GM12878 (cell line): ENCODE results near the gene RUFY2. TPM values are rescaled to one million over a fixed set of nuclear protein-coding genes. Genes with fewer than 3 reads are reported as not detected.

Source experiments
- ATAC-seq: fragments of 200-7000 bp; cut with Tn5 transposase; 3 replicates; pipeline ENCODE4 v1.9.1; 2020; ENCODE audit warnings: mild to moderate bottlenecking, moderate library complexity
- BruUV-seq: library from RNA; stranded (reverse); fragments of 400-500 nt; replicated peaks from 2 replicates; lab custom pipeline; 2021; lab: Mats Ljungman, UMichigan
- CTCF ChIA-PET: fragments of 300-600 bp; sonication (Branson Sonifier 250); formaldehyde crosslinking; extraction: SDS; loops from one replicate; lab custom pipeline; 2021; ENCODE audit warnings: inconsistent platforms; lab: Yijun Ruan, JAX
- POLR2A ChIA-PET: fragments of 350-600 bp; formaldehyde crosslinking; extraction: SDS; loops from one replicate; lab custom pipeline; 2021; ENCODE audit warnings: inconsistent platforms; lab: Charles Lee
- RAD21 ChIA-PET: fragments of 300-600 bp; sonication (Branson Sonifier 250); formaldehyde crosslinking; loops from one replicate; lab custom pipeline; 2023; ENCODE audit warnings: antibody characterized with exemption; ENCODE audit not compliant: unreplicated experiment; lab: Charles Lee
- SMC1A ChIA-PET: fragments of 300-600 bp; sonication (Branson Sonifier 250); formaldehyde crosslinking; loops from one replicate; lab custom pipeline; 2023; ENCODE audit not compliant: unreplicated experiment, uncharacterized antibody; lab: Charles Lee
- DNase-seq: peaks from one replicate; pipeline ENCODE4 v3.0.0-alpha.2; 2011; ENCODE audit warnings: low read depth, low spot score
- FAIRE-seq: peaks from 3 replicates; lab custom pipeline; 2011; peaks lifted over from hg19 to GRCh38; lab: Jason Lieb, UNC
- H2AFZ ChIP-seq: 2 replicates; pipeline ENCODE4 v1.6.0; 2011; ENCODE audit warnings: low read depth, low read length, control low read depth; ENCODE audit not compliant: control insufficient read depth
- H3K27ac ChIP-seq: 2 replicates; pipeline ENCODE4 v1.5.1; 2011; ENCODE audit warnings: control low read depth; ENCODE audit not compliant: control insufficient read depth, insufficient read depth
- H3K27me3 ChIP-seq, 2 experiments: replicated peaks in 1 of 2; 2 replicates each; pipeline versions ENCODE4 v1.6.0 to v1.6.1; 2011; ENCODE audit warnings: low read length in 1 of 2; ENCODE audit not compliant: control insufficient read depth in 2 of 2, insufficient read depth in 2 of 2
- H3K36me3 ChIP-seq, 2 experiments: 2 replicates each; pipeline ENCODE4 v1.5.1; 2011; ENCODE audit warnings: low read length in 1 of 2; ENCODE audit not compliant: control insufficient read depth in 2 of 2, insufficient read depth in 2 of 2
- H3K4me1 ChIP-seq: 2 replicates; pipeline ENCODE4 v1.6.1; 2011; ENCODE audit warnings: mild to moderate bottlenecking, low read length, moderate library complexity, mixed read lengths; ENCODE audit not compliant: control insufficient read depth, insufficient read depth
- H3K4me2 ChIP-seq: 2 replicates; pipeline ENCODE4 v1.6.0; 2011; ENCODE audit warnings: control low read depth; ENCODE audit not compliant: control insufficient read depth, insufficient read depth
- H3K4me3 ChIP-seq: fragments of 200-600 bp; sonication (generic); 2 replicates; pipeline ENCODE4 v1.5.1; 2016
- H3K79me2 ChIP-seq: 2 replicates; pipeline ENCODE4 v1.6.0; 2011; ENCODE audit warnings: low read length; ENCODE audit not compliant: control insufficient read depth, insufficient read depth
- H3K9ac ChIP-seq: 2 replicates; pipeline ENCODE4 v1.8.0; 2011; ENCODE audit warnings: low read length, control low read depth, mixed read lengths; ENCODE audit not compliant: control insufficient read depth, insufficient read depth
- H3K9me3 ChIP-seq: replicated peaks from 3 replicates; pipeline ENCODE4 v1.5.1; 2011; ENCODE audit warnings: mild to moderate bottlenecking, low read length; ENCODE audit not compliant: control insufficient read depth, insufficient read depth
- H4K20me1 ChIP-seq: 2 replicates; pipeline ENCODE4 v1.6.0; 2011; ENCODE audit not compliant: control insufficient read depth, insufficient read depth
- NFYA ChIP-seq: IDR thresholded peaks from 2 replicates; pipeline ENCODE4 v1.6.1; 2011; ENCODE audit warnings: low read depth, mild to moderate bottlenecking, low read length, improper control_type of control experiment, borderline replicate concordance
- RCOR1 ChIP-seq: conservative IDR thresholded peaks from 2 replicates; pipeline ENCODE4 v1.6.1; 2012; ENCODE audit warnings: low read depth, low read length, improper control_type of control experiment
- SPI1 ChIP-seq: IDR thresholded peaks from 2 replicates; pipeline ENCODE4 v1.6.1; 2011; ENCODE audit warnings: low read depth, mild to moderate bottlenecking, low read length, moderate library complexity, borderline replicate concordance; ENCODE audit not compliant: insufficient read depth
- ZZZ3 ChIP-seq: IDR thresholded peaks from 2 replicates; pipeline ENCODE4 v1.6.1; 2011; ENCODE audit warnings: low read depth; ENCODE audit not compliant: control insufficient read depth, insufficient read length
- WGBS: methylation state at CpG from one replicate; pipeline ENCODE4 v1.1.6; 2016; ENCODE audit warnings: low lambda C conversion rate; ENCODE audit not compliant: insufficient replicate concordance, insufficient coverage; ENCODE audit errors: missing lambda C conversion rate; 5-methylcytosine and 5-hydroxymethylcytosine counted together
- in situ Hi-C: fragments of 300-500 bp; cut with MboI; formaldehyde crosslinking; loops from 9 replicates; pipeline ENCODE4 v1.14.3; 2018; ENCODE audit warnings: mixed read lengths
- intact Hi-C: fragments of 100-400 bp; cut with micrococcal nuclease; formaldehyde crosslinking; loops from one replicate; pipeline ENCODE4 v1.14.2; 2022; ENCODE audit not compliant: unreplicated experiment
- polyA plus RNA-seq, 11 experiments: library from polyadenylated mRNA; depleted of rRNA in 4 of 11; unstranded in 6 of 11; stranded (reverse) in 5 of 11; fragments of >200 nt; fragmentation: Nextera tagmentation in 4 of 11; fragmentation: Illumina TruSeq in 1 of 11; extraction: Ambion mirVana in 4 of 11; extraction: Trizol in 1 of 11; gene quantifications; 1 replicate in 1 of 11; 2 replicates in 10 of 11; pipeline versions ENCODE4 v1.2.1 to v1.2.3, GENCODE V29; 2011 to 2016; ENCODE audit warnings: inconsistent platforms in 2 of 11, missing spikeins in 2 of 11, low read depth in 1 of 11
- total RNA-seq, 4 experiments: library from RNA; depleted of rRNA in 3 of 4; stranded (reverse); fragments of >200 nt in 3 of 4; fragmentation: Illumina TruSeq in 1 of 4; extraction: Trizol in 1 of 4; gene quantifications; 2 replicates each; pipeline versions ENCODE4 v1.2.1 to v1.2.3, GENCODE V29; 2013 to 2021
- TF ChIP-seq, protein P1 (sequence below): fragments of 450-650 bp; IDR thresholded peaks from 2 replicates; pipeline ENCODE4 v1.6.1; 2017; ENCODE audit warnings: mild to moderate bottlenecking, moderate library complexity
- TF ChIP-seq, protein P2 (sequence below): fragments of 450-650 bp; IDR thresholded peaks from 2 replicates; pipeline ENCODE4 v1.6.1; 2016; ENCODE audit warnings: mild to moderate bottlenecking, moderate library complexity, borderline replicate concordance
- TF ChIP-seq, protein P3 (sequence below): fragments of 450-650 bp; formaldehyde crosslinking; IDR thresholded peaks from 2 replicates; pipeline ENCODE4 v1.4.0; 2020; ENCODE audit warnings: mild to moderate bottlenecking, moderate library complexity

RUFY2 gene
- total and polyA plus RNA-seq, 10 of the 15 experiments (the other 5 are each of a cell fraction or from before 2014, with no cell fraction given): 1.7 to 8.4 (median 5.8) TPM

GRCh38 chr10:68364101-68364886 lies 42.8 kb downstream of the RUFY2 start:
- H3K79me2 ChIP-seq: no peaks in the 10 kb centered on the region
- no peak for ATAC-seq
- H3K9me3 ChIP-seq: no peaks in the 10 kb centered on the region
- 3% methylated on average over 3 of the region's 3 CpGs for WGBS
- FAIRE-seq: no peak
- no peak overlapping the region for H3K27ac ChIP-seq
- no peak overlapping the region for H3K4me3 ChIP-seq
- H3K4me1 ChIP-seq: no peaks in the 10 kb centered on the region
- H3K4me2 ChIP-seq: no peak overlapping the region
- ChIA-PET POLR2A (interaction anchor here (0.8 to 1.1 kb wide), 2 partner anchors 8 to 31 kb away, joined by 3 to 7 read pairs; no protein-coding TSS in a partner anchor), CTCF (interaction anchor here (3.0 kb wide), 1 partner anchor 16 kb away, joined by 11 read pairs; no protein-coding TSS in a partner anchor), RAD21 (no interaction called here), SMC1A (interaction anchor here (1.5 to 3.1 kb wide), 2 partner anchors 8 to 16 kb away, joined by 5 to 10 read pairs; no protein-coding TSS in a partner anchor)
- no peaks in the 10 kb centered on the region for H4K20me1 ChIP-seq
- no peak for DNase-seq
- no peak overlapping the region for H2AFZ ChIP-seq
- BruUV-seq: no TSS peak
- in situ Hi-C loops: no loop called here
- intact Hi-C loops: no loop called here
- no peak overlapping the region for H3K9ac ChIP-seq
- H3K36me3 ChIP-seq: no peaks in the 10 kb centered on the region
- no peaks in the 10 kb centered on the region for H3K27me3 ChIP-seq
- TF ChIP-seq RCOR1 (no peak), NFYA (no peak), ZZZ3 (no peak), SPI1 (no peak)
- TF ChIP-seq, protein P1, sequence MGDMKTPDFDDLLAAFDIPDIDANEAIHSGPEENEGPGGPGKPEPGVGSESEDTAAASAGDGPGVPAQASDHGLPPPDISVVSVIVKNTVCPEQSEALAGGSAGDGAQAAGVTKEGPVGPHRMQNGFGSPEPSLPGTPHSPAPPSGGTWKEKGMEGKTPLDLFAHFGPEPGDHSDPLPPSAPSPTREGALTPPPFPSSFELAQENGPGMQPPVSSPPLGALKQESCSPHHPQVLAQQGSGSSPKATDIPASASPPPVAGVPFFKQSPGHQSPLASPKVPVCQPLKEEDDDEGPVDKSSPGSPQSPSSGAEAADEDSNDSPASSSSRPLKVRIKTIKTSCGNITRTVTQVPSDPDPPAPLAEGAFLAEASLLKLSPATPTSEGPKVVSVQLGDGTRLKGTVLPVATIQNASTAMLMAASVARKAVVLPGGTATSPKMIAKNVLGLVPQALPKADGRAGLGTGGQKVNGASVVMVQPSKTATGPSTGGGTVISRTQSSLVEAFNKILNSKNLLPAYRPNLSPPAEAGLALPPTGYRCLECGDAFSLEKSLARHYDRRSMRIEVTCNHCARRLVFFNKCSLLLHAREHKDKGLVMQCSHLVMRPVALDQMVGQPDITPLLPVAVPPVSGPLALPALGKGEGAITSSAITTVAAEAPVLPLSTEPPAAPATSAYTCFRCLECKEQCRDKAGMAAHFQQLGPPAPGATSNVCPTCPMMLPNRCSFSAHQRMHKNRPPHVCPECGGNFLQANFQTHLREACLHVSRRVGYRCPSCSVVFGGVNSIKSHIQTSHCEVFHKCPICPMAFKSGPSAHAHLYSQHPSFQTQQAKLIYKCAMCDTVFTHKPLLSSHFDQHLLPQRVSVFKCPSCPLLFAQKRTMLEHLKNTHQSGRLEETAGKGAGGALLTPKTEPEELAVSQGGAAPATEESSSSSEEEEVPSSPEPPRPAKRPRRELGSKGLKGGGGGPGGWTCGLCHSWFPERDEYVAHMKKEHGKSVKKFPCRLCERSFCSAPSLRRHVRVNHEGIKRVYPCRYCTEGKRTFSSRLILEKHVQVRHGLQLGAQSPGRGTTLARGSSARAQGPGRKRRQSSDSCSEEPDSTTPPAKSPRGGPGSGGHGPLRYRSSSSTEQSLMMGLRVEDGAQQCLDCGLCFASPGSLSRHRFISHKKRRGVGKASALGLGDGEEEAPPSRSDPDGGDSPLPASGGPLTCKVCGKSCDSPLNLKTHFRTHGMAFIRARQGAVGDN: no peak
- TF ChIP-seq, protein P2, sequence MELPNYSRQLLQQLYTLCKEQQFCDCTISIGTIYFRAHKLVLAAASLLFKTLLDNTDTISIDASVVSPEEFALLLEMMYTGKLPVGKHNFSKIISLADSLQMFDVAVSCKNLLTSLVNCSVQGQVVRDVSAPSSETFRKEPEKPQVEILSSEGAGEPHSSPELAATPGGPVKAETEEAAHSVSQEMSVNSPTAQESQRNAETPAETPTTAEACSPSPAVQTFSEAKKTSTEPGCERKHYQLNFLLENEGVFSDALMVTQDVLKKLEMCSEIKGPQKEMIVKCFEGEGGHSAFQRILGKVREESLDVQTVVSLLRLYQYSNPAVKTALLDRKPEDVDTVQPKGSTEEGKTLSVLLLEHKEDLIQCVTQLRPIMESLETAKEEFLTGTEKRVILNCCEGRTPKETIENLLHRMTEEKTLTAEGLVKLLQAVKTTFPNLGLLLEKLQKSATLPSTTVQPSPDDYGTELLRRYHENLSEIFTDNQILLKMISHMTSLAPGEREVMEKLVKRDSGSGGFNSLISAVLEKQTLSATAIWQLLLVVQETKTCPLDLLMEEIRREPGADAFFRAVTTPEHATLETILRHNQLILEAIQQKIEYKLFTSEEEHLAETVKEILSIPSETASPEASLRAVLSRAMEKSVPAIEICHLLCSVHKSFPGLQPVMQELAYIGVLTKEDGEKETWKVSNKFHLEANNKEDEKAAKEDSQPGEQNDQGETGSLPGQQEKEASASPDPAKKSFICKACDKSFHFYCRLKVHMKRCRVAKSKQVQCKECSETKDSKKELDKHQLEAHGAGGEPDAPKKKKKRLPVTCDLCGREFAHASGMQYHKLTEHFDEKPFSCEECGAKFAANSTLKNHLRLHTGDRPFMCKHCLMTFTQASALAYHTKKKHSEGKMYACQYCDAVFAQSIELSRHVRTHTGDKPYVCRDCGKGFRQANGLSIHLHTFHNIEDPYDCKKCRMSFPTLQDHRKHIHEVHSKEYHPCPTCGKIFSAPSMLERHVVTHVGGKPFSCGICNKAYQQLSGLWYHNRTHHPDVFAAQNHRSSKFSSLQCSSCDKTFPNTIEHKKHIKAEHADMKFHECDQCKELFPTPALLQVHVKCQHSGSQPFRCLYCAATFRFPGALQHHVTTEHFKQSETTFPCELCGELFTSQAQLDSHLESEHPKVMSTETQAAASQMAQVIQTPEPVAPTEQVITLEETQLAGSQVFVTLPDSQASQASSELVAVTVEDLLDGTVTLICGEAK: no peak
- TF ChIP-seq, protein P3, sequence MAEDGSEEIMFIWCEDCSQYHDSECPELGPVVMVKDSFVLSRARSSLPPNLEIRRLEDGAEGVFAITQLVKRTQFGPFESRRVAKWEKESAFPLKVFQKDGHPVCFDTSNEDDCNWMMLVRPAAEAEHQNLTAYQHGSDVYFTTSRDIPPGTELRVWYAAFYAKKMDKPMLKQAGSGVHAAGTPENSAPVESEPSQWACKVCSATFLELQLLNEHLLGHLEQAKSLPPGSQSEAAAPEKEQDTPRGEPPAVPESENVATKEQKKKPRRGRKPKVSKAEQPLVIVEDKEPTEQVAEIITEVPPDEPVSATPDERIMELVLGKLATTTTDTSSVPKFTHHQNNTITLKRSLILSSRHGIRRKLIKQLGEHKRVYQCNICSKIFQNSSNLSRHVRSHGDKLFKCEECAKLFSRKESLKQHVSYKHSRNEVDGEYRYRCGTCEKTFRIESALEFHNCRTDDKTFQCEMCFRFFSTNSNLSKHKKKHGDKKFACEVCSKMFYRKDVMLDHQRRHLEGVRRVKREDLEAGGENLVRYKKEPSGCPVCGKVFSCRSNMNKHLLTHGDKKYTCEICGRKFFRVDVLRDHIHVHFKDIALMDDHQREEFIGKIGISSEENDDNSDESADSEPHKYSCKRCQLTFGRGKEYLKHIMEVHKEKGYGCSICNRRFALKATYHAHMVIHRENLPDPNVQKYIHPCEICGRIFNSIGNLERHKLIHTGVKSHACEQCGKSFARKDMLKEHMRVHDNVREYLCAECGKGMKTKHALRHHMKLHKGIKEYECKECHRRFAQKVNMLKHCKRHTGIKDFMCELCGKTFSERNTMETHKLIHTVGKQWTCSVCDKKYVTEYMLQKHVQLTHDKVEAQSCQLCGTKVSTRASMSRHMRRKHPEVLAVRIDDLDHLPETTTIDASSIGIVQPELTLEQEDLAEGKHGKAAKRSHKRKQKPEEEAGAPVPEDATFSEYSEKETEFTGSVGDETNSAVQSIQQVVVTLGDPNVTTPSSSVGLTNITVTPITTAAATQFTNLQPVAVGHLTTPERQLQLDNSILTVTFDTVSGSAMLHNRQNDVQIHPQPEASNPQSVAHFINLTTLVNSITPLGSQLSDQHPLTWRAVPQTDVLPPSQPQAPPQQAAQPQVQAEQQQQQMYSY: no peak
